ENCODE measurements around the gene LMF1. TPM values are rescaled to one million over a fixed set of nuclear protein-coding genes. Genes with fewer than 3 reads are reported as not detected.

The LMF1 gene
- total RNA-seq, 3 donors from 2014 or later = 14.1 to 26.4 (median 21.4) TPM

DNA sequence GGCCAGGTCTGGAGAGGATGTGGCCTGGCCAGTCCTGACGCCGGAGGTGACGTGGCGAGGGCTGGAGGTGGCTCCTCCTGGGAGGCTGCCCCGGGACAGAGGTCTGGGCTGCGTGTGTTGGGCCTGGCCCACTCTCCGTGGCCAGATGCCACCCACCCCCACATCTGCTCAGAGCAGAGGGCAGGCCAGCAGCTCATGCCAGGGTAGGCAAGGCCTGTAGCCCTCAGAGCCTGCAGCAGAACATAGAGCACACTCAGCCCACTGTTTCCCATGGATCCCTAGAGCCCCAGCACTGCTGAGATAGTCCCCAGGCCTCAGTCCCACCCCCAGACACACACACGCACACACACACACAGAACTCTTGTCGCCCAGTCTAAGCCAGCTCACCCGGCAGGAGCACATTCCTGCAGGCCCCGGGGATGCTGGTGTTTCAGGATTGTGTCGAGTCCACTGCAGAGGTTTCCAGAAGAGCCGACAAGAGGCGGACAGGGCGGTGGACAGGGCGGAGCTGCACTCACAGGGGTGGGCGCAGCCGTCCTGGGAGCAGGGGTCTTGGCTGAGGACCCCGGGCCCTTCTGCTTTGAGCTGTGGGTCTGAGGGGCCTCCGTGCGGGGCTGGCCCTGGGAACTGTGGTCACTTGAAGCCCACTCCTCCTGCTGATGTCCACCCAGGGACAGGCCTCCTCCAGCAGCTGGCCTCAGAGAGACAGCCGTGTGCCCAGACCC lies 44.1 kb upstream of the LMF1 start:
- H3K4me1 ChIP-seq = no peaks in the 10 kb centered on the region
- TF ChIP-seq POLR2A (IDR thresholded peaks at IDR 0.05) = no peak
- TF ChIP-seq, protein P1, sequence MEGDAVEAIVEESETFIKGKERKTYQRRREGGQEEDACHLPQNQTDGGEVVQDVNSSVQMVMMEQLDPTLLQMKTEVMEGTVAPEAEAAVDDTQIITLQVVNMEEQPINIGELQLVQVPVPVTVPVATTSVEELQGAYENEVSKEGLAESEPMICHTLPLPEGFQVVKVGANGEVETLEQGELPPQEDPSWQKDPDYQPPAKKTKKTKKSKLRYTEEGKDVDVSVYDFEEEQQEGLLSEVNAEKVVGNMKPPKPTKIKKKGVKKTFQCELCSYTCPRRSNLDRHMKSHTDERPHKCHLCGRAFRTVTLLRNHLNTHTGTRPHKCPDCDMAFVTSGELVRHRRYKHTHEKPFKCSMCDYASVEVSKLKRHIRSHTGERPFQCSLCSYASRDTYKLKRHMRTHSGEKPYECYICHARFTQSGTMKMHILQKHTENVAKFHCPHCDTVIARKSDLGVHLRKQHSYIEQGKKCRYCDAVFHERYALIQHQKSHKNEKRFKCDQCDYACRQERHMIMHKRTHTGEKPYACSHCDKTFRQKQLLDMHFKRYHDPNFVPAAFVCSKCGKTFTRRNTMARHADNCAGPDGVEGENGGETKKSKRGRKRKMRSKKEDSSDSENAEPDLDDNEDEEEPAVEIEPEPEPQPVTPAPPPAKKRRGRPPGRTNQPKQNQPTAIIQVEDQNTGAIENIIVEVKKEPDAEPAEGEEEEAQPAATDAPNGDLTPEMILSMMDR (IDR thresholded peaks at IDR 0.05) = no peak
- no peak for TF ChIP-seq POLR2AphosphoS5 (IDR thresholded peaks at IDR 0.05)
- no peaks in the 10 kb centered on the region for H3K9me3 ChIP-seq
- no peak overlapping the region for H3K4me3 ChIP-seq
- peak overlapping the region in 1 of 2 donors; percentile 48 for H3K27ac ChIP-seq
- intact Hi-C loops (cut with DNase I; ENCODE audit: low total_unique reads) = no loop called here
- H3K36me3 ChIP-seq = no peaks in the 10 kb centered on the region
- peaks cover 3 to 29% of the 10 kb centered on the region in 2 donors for H3K27me3 ChIP-seq
- no peak for DNase-seq (ENCODE audit: low spot score in 2 of 2)

DNA sequence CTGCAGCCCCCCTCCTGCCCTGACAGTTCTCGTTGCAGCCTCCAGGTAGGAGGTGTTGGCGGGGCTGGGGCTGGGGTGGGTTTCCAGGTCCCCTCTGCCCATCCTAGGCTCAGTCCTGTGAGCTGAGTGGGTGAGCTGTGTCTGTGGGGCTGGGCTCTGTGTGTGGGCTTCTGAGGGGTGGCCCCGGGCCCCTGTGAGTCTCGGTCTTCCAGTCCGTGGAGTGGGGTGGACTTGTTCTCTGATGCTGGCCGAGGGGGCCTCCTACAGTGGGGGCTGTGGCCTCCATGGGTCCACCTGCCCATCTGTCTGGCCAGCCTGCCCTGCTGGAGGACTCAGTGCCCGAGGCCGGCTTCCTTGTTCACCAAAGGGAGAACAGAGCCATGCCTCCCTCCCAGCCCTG lies 43.4 kb upstream of the LMF1 start:
- Histone ChIP-seq H3K4me3 (no peak overlapping the region), H3K9me3 (no peaks in the 10 kb centered on the region), H3K27me3 (peaks cover 3 to 32% of the 10 kb centered on the region in 2 donors), H3K4me1 (no peaks in the 10 kb centered on the region), H3K27ac (no peak overlapping the region), H3K36me3 (no peaks in the 10 kb centered on the region)
- intact Hi-C loops (cut with DNase I; ENCODE audit: low total_unique reads) = no loop called here
- TF ChIP-seq, protein P1 (IDR thresholded peaks at IDR 0.05) = no peak
- TF ChIP-seq POLR2AphosphoS5 (IDR thresholded peaks at IDR 0.05) (no peak), POLR2A (IDR thresholded peaks at IDR 0.05) (no peak)
- no peak for DNase-seq (ENCODE audit: low spot score in 2 of 2)

DNA sequence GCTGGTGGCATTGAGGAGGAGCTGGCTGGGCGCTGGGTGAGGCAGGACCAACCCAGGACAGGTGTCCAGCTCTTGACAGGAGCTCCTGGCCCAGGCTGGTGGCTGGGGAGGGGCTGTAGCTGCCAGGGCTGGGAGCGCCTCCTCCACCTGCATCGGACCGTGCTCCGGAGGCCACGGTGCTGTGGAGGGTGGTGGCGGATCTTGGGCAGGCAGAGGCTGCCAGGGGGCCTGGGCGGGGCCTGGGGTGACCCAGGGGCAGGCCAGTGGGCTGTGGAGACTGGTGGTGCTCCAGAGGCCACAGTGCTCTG lies 42.8 kb upstream of the LMF1 start:
- intact Hi-C loops (cut with DNase I; ENCODE audit: low total_unique reads) = no loop called here
- H3K4me1 ChIP-seq = no peaks in the 10 kb centered on the region
- no peak overlapping the region for H3K4me3 ChIP-seq
- H3K36me3 ChIP-seq = no peaks in the 10 kb centered on the region
- TF ChIP-seq, protein P1 (IDR thresholded peaks at IDR 0.05) = no peak
- TF ChIP-seq POLR2AphosphoS5 (IDR thresholded peaks at IDR 0.05) = no peak
- no peak for TF ChIP-seq POLR2A (IDR thresholded peaks at IDR 0.05)
- DNase-seq (ENCODE audit: low spot score in 2 of 2) = no peak
- H3K27me3 ChIP-seq = peaks cover 3 to 34% of the 10 kb centered on the region in 2 donors
- no peaks in the 10 kb centered on the region for H3K9me3 ChIP-seq
- no peak overlapping the region for H3K27ac ChIP-seq

DNA sequence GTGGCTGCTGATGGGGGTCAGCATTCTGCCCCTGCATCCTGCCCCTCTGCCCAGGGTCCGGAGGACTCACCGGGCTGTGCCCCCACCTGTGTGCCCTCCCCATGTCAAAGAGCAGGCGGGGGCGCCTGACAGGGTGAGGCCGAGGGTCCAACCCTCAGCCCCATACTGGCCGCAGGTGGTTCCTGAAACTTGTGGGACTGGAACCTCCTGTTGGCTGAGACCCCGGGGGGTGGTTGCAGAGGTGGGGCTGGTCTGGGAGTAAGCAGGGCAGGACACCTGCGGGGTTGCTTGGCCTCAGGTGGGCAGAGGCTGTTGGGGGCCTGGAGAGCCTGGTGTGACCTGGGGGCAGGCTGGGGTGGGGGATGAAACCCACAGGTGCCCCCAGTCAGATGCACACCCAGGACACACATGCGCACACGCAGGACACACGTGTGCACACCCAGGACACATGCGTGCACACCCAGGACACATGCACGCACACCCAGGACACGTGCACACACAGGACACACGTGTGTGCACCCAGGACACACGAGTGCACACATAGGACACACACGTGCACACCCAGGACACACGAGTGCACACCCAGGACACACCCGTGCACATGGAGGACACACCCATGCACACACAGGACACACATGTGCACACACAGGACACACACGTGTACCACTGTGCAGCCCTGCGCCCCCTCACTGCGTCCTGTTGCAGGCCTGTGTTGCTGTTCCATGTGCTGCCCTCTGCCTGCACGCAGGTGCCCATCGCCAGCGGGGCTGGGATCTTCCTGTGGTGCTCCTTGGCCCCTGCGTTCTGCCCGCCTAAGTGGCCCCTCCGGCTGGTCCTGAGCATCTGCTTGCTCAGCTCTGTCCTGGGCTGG lies 42.2 kb upstream of the LMF1 start:
- no peaks in the 10 kb centered on the region for H3K4me1 ChIP-seq
- H3K36me3 ChIP-seq = no peaks in the 10 kb centered on the region
- H3K9me3 ChIP-seq = no peaks in the 10 kb centered on the region
- no peak overlapping the region for H3K27ac ChIP-seq
- H3K4me3 ChIP-seq = no peak overlapping the region
- peaks cover 3 to 40% of the 10 kb centered on the region in 2 donors for H3K27me3 ChIP-seq
- intact Hi-C loops (cut with DNase I; ENCODE audit: low total_unique reads) = no loop called here
- DNase-seq (ENCODE audit: low spot score in 2 of 2) = no peak
- TF ChIP-seq POLR2AphosphoS5 (IDR thresholded peaks at IDR 0.05) (no peak), POLR2A (IDR thresholded peaks at IDR 0.05) (no peak)
- TF ChIP-seq, protein P1 (IDR thresholded peaks at IDR 0.05) = no peak

DNA sequence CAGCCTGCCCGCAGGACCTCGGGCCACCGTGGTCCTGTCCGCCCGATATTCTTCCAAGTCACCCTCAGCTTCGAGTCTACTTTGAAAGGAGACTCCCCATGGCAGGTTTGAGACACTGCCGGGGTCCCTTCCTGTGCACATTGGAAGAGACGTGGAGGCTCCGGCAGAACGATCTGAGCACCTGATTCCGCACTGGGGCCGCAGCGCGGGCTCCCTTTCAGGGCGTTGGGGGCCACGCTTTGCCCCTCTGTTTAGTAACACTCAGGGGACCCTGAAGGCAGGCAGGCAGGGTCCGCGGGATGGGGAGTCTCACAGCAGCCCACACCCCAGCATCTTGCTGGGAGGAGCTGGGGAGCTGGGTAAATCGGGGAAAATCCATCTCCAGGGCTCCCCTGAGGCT lies 41.4 kb upstream of the LMF1 start:
- no peak for DNase-seq (ENCODE audit: low spot score in 2 of 2)
- H3K4me3 ChIP-seq = no peak overlapping the region
- H3K27ac ChIP-seq = no peak overlapping the region
- intact Hi-C loops (cut with DNase I; ENCODE audit: low total_unique reads) = no loop called here
- TF ChIP-seq POLR2AphosphoS5 (IDR thresholded peaks at IDR 0.05) = no peak
- TF ChIP-seq POLR2A (IDR thresholded peaks at IDR 0.05) = no peak
- TF ChIP-seq, protein P1 (IDR thresholded peaks at IDR 0.05) = no peak
- H3K27me3 ChIP-seq = peaks cover 3 to 48% of the 10 kb centered on the region in 2 donors
- no peaks in the 10 kb centered on the region for H3K9me3 ChIP-seq
- no peaks in the 10 kb centered on the region for H3K36me3 ChIP-seq
- no peaks in the 10 kb centered on the region for H3K4me1 ChIP-seq
